Gastrocnemius medialis (tissue), 4 donors: Measurements from ENCODE around the gene VWA5B1.

ENCODE experiments used
- CTCF ChIP-seq, 5 experiments: fragments of 450-650 bp in 3 of 5; fragments of 200-600 bp in 2 of 5; sonication (generic) in 2 of 5; IDR thresholded peaks in 4 of 5; conservative IDR thresholded peaks in 1 of 5; 1 replicate in 4 of 5; 2 replicates in 1 of 5; pipeline ENCODE4 v1.5.1; 2016 to 2019; ENCODE audit warnings: antibody characterized with exemption in 5 of 5, mild to moderate bottlenecking in 3 of 5, moderate library complexity in 3 of 5
- POLR2A ChIP-seq, 2 donors: fragments of 450-650 bp; IDR thresholded peaks; one replicate each; pipeline ENCODE4 v1.6.1; 2017; ENCODE audit warnings: antibody characterized with exemption in 2 of 2, mild to moderate bottlenecking in 2 of 2, moderate library complexity in 2 of 2

GRCh38 chr1:20367626-20368025 lies 77.0 kb downstream of the VWA5B1 start:
- TF ChIP-seq POLR2A (IDR thresholded peaks at IDR 0.05) = no peak
- TF ChIP-seq CTCF (IDR thresholded peaks at IDR 0.05 in 4 of 5, conservative IDR thresholded peaks at IDR 0.05 in 1 of 5) = no peak
